H1 (cell line): ENCODE measurements around the gene SETDB2. TPM values are rescaled to one million over a fixed set of nuclear protein-coding genes. Genes with fewer than 3 reads are reported as not detected.

Experiments used
- CTCF ChIA-PET: fragments of 300-600 bp; sonication (Branson Sonifier 250); formaldehyde crosslinking; loops from one replicate; lab custom pipeline; 2021; ENCODE audit not compliant: partially characterized antibody; lab: Charles Lee
- POLR2A ChIA-PET: fragments of 300-600 bp; sonication (Branson Sonifier 250); formaldehyde crosslinking; loops from one replicate; lab custom pipeline; 2021; ENCODE audit warnings: inconsistent platforms; ENCODE audit not compliant: partially characterized antibody; lab: Charles Lee
- DNase-seq, 2 experiments: peaks; one replicate each; pipeline versions ENCODE4 v3.0.0 to v3.0.0-alpha.2; 2010 to 2022; ENCODE audit warnings: low spot score in 2 of 2, low read depth in 1 of 2, mixed read lengths in 1 of 2
- FAIRE-seq: peaks from 2 replicates; lab custom pipeline; 2011; peaks lifted over from hg19 to GRCh38; lab: Jason Lieb, UNC
- H2AFZ ChIP-seq: 2 replicates; pipeline ENCODE4 v1.8.1; 2012; ENCODE audit warnings: low read length, inconsistent platforms
- H2AK5ac ChIP-seq: 2 replicates; pipeline ENCODE4 v1.6.1; 2013; ENCODE audit warnings: low read depth, low read length
- H2BK120ac ChIP-seq: replicated peaks from 2 replicates; pipeline ENCODE3; 2013; ENCODE audit warnings: low read depth, low read length, inconsistent platforms
- H2BK12ac ChIP-seq: 2 replicates; pipeline ENCODE4 v1.6.1; 2013; ENCODE audit warnings: low read depth, low read length
- H2BK15ac ChIP-seq: 2 replicates; pipeline ENCODE4 v1.6.1; 2013; ENCODE audit warnings: low read length
- H2BK20ac ChIP-seq: 2 replicates; pipeline ENCODE4 v1.6.1; 2013; ENCODE audit warnings: low read length
- H2BK5ac ChIP-seq: 2 replicates; pipeline ENCODE4 v1.6.1; 2013; ENCODE audit warnings: low read depth, low read length
- H3K14ac ChIP-seq: 2 replicates; pipeline ENCODE4 v1.6.1; 2013; ENCODE audit warnings: inconsistent platforms; ENCODE audit not compliant: insufficient read length
- H3K18ac ChIP-seq: 2 replicates; pipeline ENCODE4 v1.6.1; 2013; ENCODE audit warnings: low read length; ENCODE audit errors: extremely low read depth
- H3K23ac ChIP-seq: 2 replicates; pipeline ENCODE4 v1.6.1; 2013; ENCODE audit warnings: inconsistent platforms; ENCODE audit not compliant: insufficient read length
- H3K23me2 ChIP-seq: 2 replicates; pipeline ENCODE4 v1.6.1; 2013; ENCODE audit warnings: low read depth, low read length
- H3K27ac ChIP-seq: 2 replicates; pipeline ENCODE4 v1.6.1; 2011; ENCODE audit warnings: low read depth, low read length, inconsistent platforms
- H3K27me3 ChIP-seq, 4 experiments: replicated peaks in 1 of 4; 1 replicate in 1 of 4; 2 replicates in 3 of 4; pipeline versions ENCODE4 v1.6.1 to v1.8.1; 2011 to 2013; ENCODE audit warnings: low read length in 3 of 4, mild to moderate bottlenecking in 3 of 4, inconsistent platforms in 2 of 4, mixed read lengths in 2 of 4, moderate library complexity in 1 of 4; ENCODE audit not compliant: control insufficient read depth in 3 of 4, insufficient read depth in 3 of 4; ENCODE audit errors: extremely low read depth in 1 of 4
- H3K36me3 ChIP-seq, 4 experiments: 2 replicates each; pipeline versions ENCODE4 v1.6.1 to v1.8.1; 2011 to 2013; ENCODE audit warnings: mild to moderate bottlenecking in 4 of 4, low read length in 3 of 4, moderate library complexity in 2 of 4, control low read depth in 1 of 4, inconsistent platforms in 1 of 4; ENCODE audit not compliant: insufficient read depth in 4 of 4, control insufficient read depth in 2 of 4
- H3K4ac ChIP-seq: replicated peaks from 2 replicates; pipeline ENCODE3; 2013; ENCODE audit warnings: low read length, low read depth, mixed read lengths, inconsistent platforms; ENCODE audit not compliant: insufficient read length
- H3K4me1 ChIP-seq, 4 experiments: replicated peaks in 1 of 4; 1 replicate in 1 of 4; 2 replicates in 3 of 4; pipeline versions ENCODE4 v1.6.1 to v1.8.1; 2011 to 2013; ENCODE audit warnings: low read length in 3 of 4, inconsistent platforms in 2 of 4, mixed read lengths in 1 of 4; ENCODE audit not compliant: insufficient read depth in 4 of 4, control insufficient read depth in 3 of 4
- H3K4me2 ChIP-seq, 2 experiments: 2 replicates each; pipeline versions ENCODE4 v1.6.1 to v1.8.1; 2011 to 2013; ENCODE audit warnings: low read depth in 2 of 2, low read length in 2 of 2, control low read depth in 1 of 2, inconsistent platforms in 1 of 2, mild to moderate bottlenecking in 1 of 2; ENCODE audit not compliant: insufficient read depth in 1 of 2
- H3K4me3 ChIP-seq, 4 experiments: fragments of 200-600, 300-600 bp in 1 of 4; sonication (generic), shearing (Covaris generic), sonication (Bioruptor Twin) in 1 of 4; 2 replicates each; pipeline versions ENCODE4 v1.5.1 to v1.8.1; 2011 to 2016; ENCODE audit warnings: low read length in 4 of 4, low read depth in 3 of 4, control low read depth in 2 of 4, inconsistent platforms in 2 of 4, mild to moderate bottlenecking in 2 of 4, mixed read lengths in 1 of 4, moderate library complexity in 1 of 4; ENCODE audit not compliant: insufficient read depth in 2 of 4; ENCODE audit errors: extremely low read depth in 1 of 4
- H3K56ac ChIP-seq: replicated peaks from 2 replicates; pipeline ENCODE3; 2013; ENCODE audit warnings: low read depth, mild to moderate bottlenecking, mixed read lengths, low read length, inconsistent platforms; ENCODE audit not compliant: insufficient read length
- H3K79me1 ChIP-seq: 2 replicates; pipeline ENCODE4 v1.6.1; 2013; ENCODE audit warnings: low read depth, low read length, control low read depth
- H3K79me2 ChIP-seq, 2 experiments: 2 replicates each; pipeline versions ENCODE4 v1.6.1 to v1.8.1; 2012 to 2013; ENCODE audit warnings: low read length in 2 of 2, mild to moderate bottlenecking in 2 of 2, inconsistent platforms in 1 of 2; ENCODE audit not compliant: insufficient read depth in 2 of 2, control insufficient read depth in 1 of 2
- H3K9ac ChIP-seq, 4 experiments: replicated peaks in 1 of 4; 1 replicate in 1 of 4; 2 replicates in 3 of 4; pipeline versions ENCODE4 v1.6.1 to v1.8.1; 2011 to 2013; ENCODE audit warnings: low read depth in 3 of 4, low read length in 3 of 4, control low read depth in 2 of 4, mild to moderate bottlenecking in 2 of 4, moderate library complexity in 2 of 4, inconsistent platforms in 1 of 4; ENCODE audit errors: extremely low read depth in 1 of 4
- H3K9me3 ChIP-seq, 2 experiments: 2 replicates each; pipeline versions ENCODE4 v1.6.1 to v1.8.1; 2012 to 2013; ENCODE audit warnings: mild to moderate bottlenecking in 2 of 2, moderate library complexity in 2 of 2, control low read depth in 1 of 2, inconsistent platforms in 1 of 2, low read depth in 1 of 2, low read length in 1 of 2, mixed read lengths in 1 of 2; ENCODE audit not compliant: insufficient read depth in 2 of 2
- H4K20me1 ChIP-seq, 2 experiments: replicated peaks in 1 of 2; 2 replicates each; pipeline versions ENCODE3 to v1.8.1; 2011 to 2013; ENCODE audit warnings: inconsistent platforms in 2 of 2, low read length in 2 of 2, mild to moderate bottlenecking in 1 of 2; ENCODE audit not compliant: insufficient read depth in 2 of 2, control insufficient read depth in 1 of 2
- H4K5ac ChIP-seq: 2 replicates; pipeline ENCODE4 v1.6.1; 2013; ENCODE audit warnings: low read length, low read depth, mixed read lengths, inconsistent platforms; ENCODE audit not compliant: insufficient read length
- H4K8ac ChIP-seq: 2 replicates; pipeline ENCODE4 v1.8.0; 2013; ENCODE audit warnings: mild to moderate bottlenecking, moderate library complexity, low read length, inconsistent platforms; ENCODE audit not compliant: insufficient read depth; ENCODE audit errors: extremely low read depth
- H4K91ac ChIP-seq: replicated peaks from 2 replicates; pipeline ENCODE3; 2013; ENCODE audit warnings: low read length, mixed read lengths, inconsistent platforms; ENCODE audit not compliant: insufficient read length
- CTBP2 ChIP-seq: IDR thresholded peaks from 2 replicates; pipeline ENCODE4 v1.7.0; 2011; ENCODE audit warnings: borderline replicate concordance, mild to moderate bottlenecking, moderate library complexity, mixed read lengths, low read length; ENCODE audit not compliant: insufficient read depth, insufficient read length
- KDM5A ChIP-seq: fragments of 200-600 bp; IDR thresholded peaks from 2 replicates; pipeline ENCODE4 v1.7.1; 2012; ENCODE audit warnings: mild to moderate bottlenecking, low read length, inconsistent platforms, mixed read lengths
- POLR2AphosphoS5 ChIP-seq: IDR thresholded peaks from 2 replicates; pipeline ENCODE4 v1.6.1; 2011; ENCODE audit warnings: low read depth, low read length
- RFX5 ChIP-seq: IDR thresholded peaks from 2 replicates; pipeline ENCODE4 v1.6.1; 2011; ENCODE audit warnings: low read depth, low read length, improper control_type of control experiment, borderline replicate concordance
- TCF12 ChIP-seq: IDR thresholded peaks from 2 replicates; pipeline ENCODE4 v1.6.1; 2011; ENCODE audit warnings: low read depth, mild to moderate bottlenecking, low read length
- YY1 ChIP-seq: IDR thresholded peaks from 2 replicates; pipeline ENCODE4 v1.6.1; 2011; ENCODE audit warnings: low read depth, mild to moderate bottlenecking, low read length
- polyA plus RNA-seq, 7 experiments: library from polyadenylated mRNA; depleted of rRNA in 3 of 7; stranded (reverse) in 5 of 7; unstranded in 2 of 7; fragments of >200 nt in 5 of 7; fragments of 200-250 nt in 2 of 7; gene quantifications; 1 replicate in 5 of 7; 2 replicates in 1 of 7; 4 replicates in 1 of 7; pipeline versions ENCODE4 v1.2.1 to v1.2.3, GENCODE V29; 2011 to 2013; ENCODE audit warnings: missing spikeins in 2 of 7, mixed read lengths in 2 of 7
- total RNA-seq: library from RNA; stranded (reverse); fragmentation: NEBNext Ultra II Directional; extraction: Animal tissue kit (Norgen Biotek cat#: 25700); gene quantifications from 2 replicates; pipeline ENCODE4 v1.2.1, GENCODE V29; 2021
- TF ChIP-seq, protein P1 (sequence below): IDR thresholded peaks from 2 replicates; pipeline ENCODE4 v1.6.1; 2012; ENCODE audit warnings: inconsistent platforms

The SETDB2 gene
- total and polyA plus RNA-seq, 2 of the 8 experiments (the other 6 are each of a cell fraction or from before 2014, with no cell fraction given), result 1.2 to 6.1 TPM

DNA sequence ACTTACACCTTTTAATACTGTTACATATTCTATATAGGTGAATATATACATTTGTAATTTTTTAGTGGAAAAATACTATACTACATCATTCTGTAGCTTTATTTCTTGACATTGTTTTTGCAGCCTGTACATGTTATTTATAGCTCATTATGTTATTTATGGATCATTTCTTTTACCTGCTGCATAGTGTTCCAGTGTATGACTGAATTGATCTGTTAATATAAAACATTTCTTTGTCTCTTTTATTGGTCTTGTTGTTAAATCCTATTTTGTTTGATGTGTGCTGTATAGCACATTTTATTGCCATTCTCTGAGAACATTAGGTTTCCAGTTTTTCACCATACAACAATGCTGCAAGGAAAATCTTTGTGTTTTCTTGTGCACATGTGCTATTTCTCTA lies 2.4 kb downstream of the SETDB2 start:
- 0 out of 4 replicates have a peak, but pooled peaks cover 0 to 4% of the 10 kb centered on the region in 2 experiments for H3K79me2 ChIP-seq
- H3K23me2 ChIP-seq, result peaks cover 12% of the 10 kb centered on the region
- H3K56ac ChIP-seq, result no peak overlapping the region
- H3K18ac ChIP-seq, result no peak overlapping the region
- no peak overlapping the region for H4K91ac ChIP-seq
- H3K14ac ChIP-seq, result no peak overlapping the region
- no peak overlapping the region for H4K5ac ChIP-seq
- no peak overlapping the region for H2AFZ ChIP-seq
- no peak overlapping the region for H2BK5ac ChIP-seq
- H4K8ac ChIP-seq, result no peak overlapping the region
- H4K20me1 ChIP-seq, result no peaks in the 10 kb centered on the region
- no peak overlapping the region for H3K23ac ChIP-seq
- H3K79me1 ChIP-seq, result no peaks in the 10 kb centered on the region
- no peak overlapping the region for H2AK5ac ChIP-seq
- no peak overlapping the region for H3K4ac ChIP-seq
- POLR2A ChIA-PET, result no interaction called here
- H2BK12ac ChIP-seq, result no peak overlapping the region
- no peak for DNase-seq
- no peaks in the 10 kb centered on the region for H3K36me3 ChIP-seq
- H3K4me1 ChIP-seq, result peaks cover 0 to 3% (median 0%) of the 10 kb centered on the region in 4 experiments; a peak in 1 of 7 replicates
- H2BK20ac ChIP-seq, result no peak overlapping the region
- no peak for TF ChIP-seq TCF12
- TF ChIP-seq KDM5A, result no peak
- TF ChIP-seq CTBP2, result no peak
- TF ChIP-seq YY1, result no peak
- TF ChIP-seq, protein P1, sequence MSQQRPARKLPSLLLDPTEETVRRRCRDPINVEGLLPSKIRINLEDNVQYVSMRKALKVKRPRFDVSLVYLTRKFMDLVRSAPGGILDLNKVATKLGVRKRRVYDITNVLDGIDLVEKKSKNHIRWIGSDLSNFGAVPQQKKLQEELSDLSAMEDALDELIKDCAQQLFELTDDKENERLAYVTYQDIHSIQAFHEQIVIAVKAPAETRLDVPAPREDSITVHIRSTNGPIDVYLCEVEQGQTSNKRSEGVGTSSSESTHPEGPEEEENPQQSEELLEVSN, result no peak
- no peak for TF ChIP-seq POLR2AphosphoS5
- TF ChIP-seq RFX5, result no peak
- TF ChIP-seq, all 59 proteins: peak for 0
- no peaks in the 10 kb centered on the region for H3K9me3 ChIP-seq
- no peak overlapping the region for H3K9ac ChIP-seq
- H3K27ac ChIP-seq, result no peak overlapping the region
- no peak overlapping the region for H2BK15ac ChIP-seq
- H2BK120ac ChIP-seq, result no peak overlapping the region
- no peak overlapping the region for H3K4me2 ChIP-seq
- H3K27me3 ChIP-seq, result no peaks in the 10 kb centered on the region
- CTCF ChIA-PET, result interaction anchor here (0.6 to 0.8 kb wide), 2 partner anchors 132 to 157 kb away, joined by 3 to 4 read pairs; no protein-coding TSS in a partner anchor
- peak; percentile 36 for FAIRE-seq
- no peak overlapping the region for H3K4me3 ChIP-seq
